OCI-LY1 (cell line): ENCODE data around the gene CCER1.

Source experiments
- CTCF ChIP-seq: fragments of 200-600 bp; sonication (generic), shearing (Covaris generic); IDR thresholded peaks from 2 replicates; pipeline ENCODE4 v1.5.1; 2017; ENCODE audit warnings: mild to moderate bottlenecking, antibody characterized with exemption, low read length, moderate library complexity, mixed read lengths
- EZH2 ChIP-seq: fragments of 200-600 bp; sonication (generic), shearing (Covaris generic); IDR thresholded peaks from 2 replicates; pipeline ENCODE4 v1.8.0; 2017; ENCODE audit warnings: borderline replicate concordance, mixed run types, mild to moderate bottlenecking, antibody characterized with exemption, low read length, moderate library complexity, mixed read lengths

DNA sequence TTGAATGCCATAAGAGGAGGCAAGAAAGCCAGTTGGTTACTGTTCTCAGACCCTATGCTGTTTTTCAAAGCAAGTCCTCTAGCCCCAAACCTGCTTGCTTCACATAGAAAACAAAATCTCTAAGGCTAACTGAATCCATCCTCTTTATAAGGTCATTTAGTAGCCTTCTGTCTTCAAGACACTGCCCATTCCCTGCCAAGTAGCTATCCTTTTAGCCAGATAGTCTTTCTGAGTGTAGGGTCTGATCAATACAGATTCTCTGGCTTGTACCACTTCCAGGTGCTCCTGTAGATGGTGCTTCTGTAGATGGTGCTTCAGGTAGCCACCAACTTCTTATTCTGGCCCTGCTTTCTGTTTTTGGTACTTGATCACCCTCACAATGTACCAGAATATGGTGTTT is 15.9 kb upstream of the CCER1 start:
- no peak for TF ChIP-seq CTCF
- TF ChIP-seq EZH2: no peak
